ENCODE data around the gene CLDN8.

CLDN8 gene

DNA sequence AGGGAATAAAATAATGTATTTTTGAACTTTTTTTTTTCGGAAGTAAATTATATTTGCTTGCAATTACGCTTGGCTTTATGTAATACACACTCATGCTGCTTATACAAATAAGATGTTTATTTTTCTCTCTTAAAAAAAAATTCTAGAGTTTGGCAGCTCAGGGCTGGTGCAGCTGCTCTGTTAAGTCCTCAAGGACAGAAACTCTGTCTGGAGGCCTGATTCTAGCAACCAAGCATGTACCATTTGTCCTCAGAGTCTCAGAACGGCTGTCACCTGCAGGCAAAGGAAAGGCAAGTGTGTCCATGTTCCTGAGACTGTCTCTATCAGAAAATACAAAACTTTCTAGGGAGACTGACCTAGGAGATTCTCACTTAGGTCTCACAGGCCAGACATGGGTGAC lies 26.1 kb downstream of the CLDN8 start:
- Histone ChIP-seq H2AFZ (ENCODE audit: low read length) (no peak overlapping the region), H3K4me3 (ENCODE audit: low read depth, low read length, poor library complexity, severe bottlenecking) (no peak overlapping the region), H4K20me1 (ENCODE audit: insufficient read depth, low read length) (no peaks in the 10 kb centered on the region), H3K79me2 (ENCODE audit: insufficient read depth, low read length) (no peaks in the 10 kb centered on the region), H3K9me3 (ENCODE audit: low read length) (no peaks in the 10 kb centered on the region), H3K36me3 (ENCODE audit: insufficient read depth, low read length) (no peaks in the 10 kb centered on the region), H3K27ac (ENCODE audit: low read depth, low read length, poor library complexity, severe bottlenecking) (no peak overlapping the region), H3K9me2 (ENCODE audit: low read depth, low read length) (no peaks in the 10 kb centered on the region), H3K4me1 (ENCODE audit: insufficient read depth, low read length, severe bottlenecking) (no peaks in the 10 kb centered on the region), H3K9ac (ENCODE audit: low read length) (no peak overlapping the region), H3K4me2 (ENCODE audit: low read length) (no peak overlapping the region), H3K27me3 (ENCODE audit: insufficient read depth, low read length) (no peaks in the 10 kb centered on the region), H3F3A (ENCODE audit: insufficient read depth, low read length) (no peaks in the 10 kb centered on the region)
- TF ChIP-seq EZH2 (IDR thresholded peaks at IDR 0.05; ENCODE audit: borderline replicate concordance, low read length), result no peak
- no peak for TF ChIP-seq CTCF (IDR thresholded peaks at IDR 0.05; ENCODE audit: low read length)

DNA sequence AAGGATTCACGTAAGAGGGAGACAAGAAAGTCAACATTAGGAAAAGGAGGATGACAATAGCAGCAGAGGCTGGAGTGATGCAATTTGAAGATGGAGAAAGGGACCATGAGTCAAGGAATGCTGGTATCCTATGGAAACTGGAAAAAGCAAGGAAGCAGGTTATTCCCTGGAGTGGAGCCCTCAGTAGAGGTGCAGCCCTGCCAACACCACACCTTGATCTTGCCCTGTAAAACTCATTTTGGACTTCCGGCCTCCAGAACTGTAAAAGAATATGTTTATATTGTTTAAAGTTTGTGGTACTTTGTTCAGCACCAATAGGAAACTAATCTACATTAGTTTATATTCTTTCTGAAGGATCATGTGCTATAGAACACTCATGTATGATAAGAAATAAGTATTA lies 29.7 kb downstream of the CLDN8 start:
- Histone ChIP-seq H3K9me3 (ENCODE audit: low read length) (no peaks in the 10 kb centered on the region), H3K79me2 (ENCODE audit: insufficient read depth, low read length) (no peaks in the 10 kb centered on the region), H3K4me2 (ENCODE audit: low read length) (no peak overlapping the region), H3K36me3 (ENCODE audit: insufficient read depth, low read length) (no peaks in the 10 kb centered on the region), H2AFZ (ENCODE audit: low read length) (no peak overlapping the region), H3K4me3 (ENCODE audit: low read depth, low read length, poor library complexity, severe bottlenecking) (no peak overlapping the region), H3F3A (ENCODE audit: insufficient read depth, low read length) (no peaks in the 10 kb centered on the region), H4K20me1 (ENCODE audit: insufficient read depth, low read length) (no peaks in the 10 kb centered on the region), H3K9me2 (ENCODE audit: low read depth, low read length) (no peaks in the 10 kb centered on the region), H3K4me1 (ENCODE audit: insufficient read depth, low read length, severe bottlenecking) (no peaks in the 10 kb centered on the region), H3K27ac (ENCODE audit: low read depth, low read length, poor library complexity, severe bottlenecking) (no peak overlapping the region), H3K9ac (ENCODE audit: low read length) (no peak overlapping the region), H3K27me3 (ENCODE audit: insufficient read depth, low read length) (no peaks in the 10 kb centered on the region)
- TF ChIP-seq EZH2 (IDR thresholded peaks at IDR 0.05; ENCODE audit: borderline replicate concordance, low read length), result no peak
- TF ChIP-seq CTCF (IDR thresholded peaks at IDR 0.05; ENCODE audit: low read length), result no peak

- H3K9me2 ChIP-seq (ENCODE audit: low read depth, low read length), result no peaks in the 10 kb centered on the region
- no peaks in the 10 kb centered on the region for H3F3A ChIP-seq (ENCODE audit: insufficient read depth, low read length)
- H3K79me2 ChIP-seq (ENCODE audit: insufficient read depth, low read length), result no peaks in the 10 kb centered on the region
- no peaks in the 10 kb centered on the region for H3K4me1 ChIP-seq (ENCODE audit: insufficient read depth, low read length, severe bottlenecking)
- no peak overlapping the region for H3K9ac ChIP-seq (ENCODE audit: low read length)
- no peak for TF ChIP-seq CTCF (IDR thresholded peaks at IDR 0.05; ENCODE audit: low read length)
- TF ChIP-seq EZH2 (IDR thresholded peaks at IDR 0.05; ENCODE audit: borderline replicate concordance, low read length), result no peak
- no peak overlapping the region for H3K27ac ChIP-seq (ENCODE audit: low read depth, low read length, poor library complexity, severe bottlenecking)
- H3K4me2 ChIP-seq (ENCODE audit: low read length), result no peak overlapping the region
- H3K4me3 ChIP-seq (ENCODE audit: low read depth, low read length, poor library complexity, severe bottlenecking), result no peak overlapping the region
- no peaks in the 10 kb centered on the region for H3K36me3 ChIP-seq (ENCODE audit: insufficient read depth, low read length)
- H3K9me3 ChIP-seq (ENCODE audit: low read length), result no peaks in the 10 kb centered on the region
- no peaks in the 10 kb centered on the region for H3K27me3 ChIP-seq (ENCODE audit: insufficient read depth, low read length)
- no peaks in the 10 kb centered on the region for H4K20me1 ChIP-seq (ENCODE audit: insufficient read depth, low read length)
- H2AFZ ChIP-seq (ENCODE audit: low read length), result no peak overlapping the region
Measured at GRCh38 chr21:30168086-30168485, 47.8 kb downstream of the CLDN8 start.
